ACC112 (cell line): ENCODE measurements around the gene MED25.

Experiments used
- H2AFZ ChIP-seq: fragments of 200-600 bp; sonication (generic); one replicate; pipeline ENCODE4 v1.6.0; 2017; ENCODE audit warnings: antibody characterized with exemption, low read length; ENCODE audit not compliant: unreplicated experiment
- H3K27ac ChIP-seq: fragments of 200-600 bp; sonication (generic); 2 replicates; pipeline ENCODE4 v1.5.1; 2014; ENCODE audit warnings: low read depth, mild to moderate bottlenecking, antibody characterized with exemption, low read length, moderate library complexity
- H3K27me3 ChIP-seq: fragments of 200-600 bp; sonication (generic); 2 replicates; pipeline ENCODE4 v1.6.1; 2014; ENCODE audit warnings: mild to moderate bottlenecking, antibody characterized with exemption, low read length, moderate library complexity, mixed read lengths; ENCODE audit not compliant: insufficient read depth
- H3K36me3 ChIP-seq: fragments of 200-600 bp; sonication (generic); 2 replicates; pipeline ENCODE4 v1.6.1; 2016; ENCODE audit warnings: mild to moderate bottlenecking, antibody characterized with exemption, low read length, moderate library complexity, mixed read lengths; ENCODE audit not compliant: insufficient read depth
- H3K4me1 ChIP-seq: fragments of 200-600 bp; sonication (generic); one replicate; pipeline ENCODE4 v1.6.1; 2016; ENCODE audit warnings: low read length, mixed read lengths; ENCODE audit not compliant: insufficient read depth, unreplicated experiment, control insufficient read depth
- H3K4me3 ChIP-seq: fragments of 200-600 bp; sonication (generic); 2 replicates; pipeline ENCODE4 v1.5.1; 2014; ENCODE audit warnings: mild to moderate bottlenecking, low read depth, low read length
- H3K79me2 ChIP-seq: fragments of 200-600 bp; sonication (generic); one replicate; pipeline ENCODE4 v1.6.0; 2016; ENCODE audit warnings: low read length; ENCODE audit not compliant: control insufficient read depth, unreplicated experiment, insufficient read depth

The MED25 gene

DNA sequence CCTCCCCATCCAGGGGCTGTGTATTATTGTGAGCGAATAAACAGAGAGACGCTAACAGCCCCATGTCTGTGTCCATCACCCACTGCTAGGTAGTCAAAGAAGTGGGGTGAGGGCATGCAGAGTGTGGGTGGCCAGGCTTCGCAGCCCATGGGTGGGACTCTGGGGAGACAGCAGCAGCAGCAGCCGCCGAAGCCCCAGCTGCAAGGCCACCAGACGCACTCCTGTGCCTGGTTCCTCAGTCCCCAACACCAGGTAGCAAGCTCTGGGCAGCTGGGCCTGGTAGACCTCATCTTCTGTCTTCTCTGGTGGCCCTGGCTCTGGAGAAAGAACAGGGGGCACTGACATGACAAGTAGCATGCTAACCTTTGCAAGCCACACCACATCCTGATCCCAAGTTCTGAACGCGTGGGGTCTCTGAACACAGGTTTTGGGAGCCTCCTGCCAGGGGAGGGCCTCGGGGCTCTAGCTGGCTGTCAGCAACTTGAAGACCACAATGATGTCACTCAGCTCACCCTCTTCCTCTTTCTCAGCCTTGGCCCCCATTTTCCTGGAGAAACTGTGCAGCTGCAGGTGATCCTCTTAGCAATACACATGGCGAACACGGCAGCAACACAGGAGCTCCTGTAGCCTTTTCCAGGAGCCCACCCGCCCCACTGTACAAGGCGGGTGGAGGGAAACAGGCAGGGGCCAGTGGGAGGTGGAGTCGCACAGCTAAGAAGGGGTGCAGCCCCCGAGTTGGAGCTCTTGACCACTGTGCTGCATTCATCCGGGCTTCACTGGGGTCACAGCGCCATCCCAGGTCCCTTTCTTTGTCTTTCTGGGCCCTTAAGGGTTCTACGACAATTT, 10.8 kb upstream of the MED25 start:
- Histone ChIP-seq H3K4me3 (no peak overlapping the region), H3K36me3 (peaks cover 4% of the 10 kb centered on the region; the same call in 1 of the 2 replicates), H3K27ac (no peak overlapping the region), H3K79me2 (no peaks in the 10 kb centered on the region), H3K4me1 (peaks cover 2% of the 10 kb centered on the region), H2AFZ (no peak overlapping the region), H3K27me3 (no peaks in the 10 kb centered on the region)

DNA sequence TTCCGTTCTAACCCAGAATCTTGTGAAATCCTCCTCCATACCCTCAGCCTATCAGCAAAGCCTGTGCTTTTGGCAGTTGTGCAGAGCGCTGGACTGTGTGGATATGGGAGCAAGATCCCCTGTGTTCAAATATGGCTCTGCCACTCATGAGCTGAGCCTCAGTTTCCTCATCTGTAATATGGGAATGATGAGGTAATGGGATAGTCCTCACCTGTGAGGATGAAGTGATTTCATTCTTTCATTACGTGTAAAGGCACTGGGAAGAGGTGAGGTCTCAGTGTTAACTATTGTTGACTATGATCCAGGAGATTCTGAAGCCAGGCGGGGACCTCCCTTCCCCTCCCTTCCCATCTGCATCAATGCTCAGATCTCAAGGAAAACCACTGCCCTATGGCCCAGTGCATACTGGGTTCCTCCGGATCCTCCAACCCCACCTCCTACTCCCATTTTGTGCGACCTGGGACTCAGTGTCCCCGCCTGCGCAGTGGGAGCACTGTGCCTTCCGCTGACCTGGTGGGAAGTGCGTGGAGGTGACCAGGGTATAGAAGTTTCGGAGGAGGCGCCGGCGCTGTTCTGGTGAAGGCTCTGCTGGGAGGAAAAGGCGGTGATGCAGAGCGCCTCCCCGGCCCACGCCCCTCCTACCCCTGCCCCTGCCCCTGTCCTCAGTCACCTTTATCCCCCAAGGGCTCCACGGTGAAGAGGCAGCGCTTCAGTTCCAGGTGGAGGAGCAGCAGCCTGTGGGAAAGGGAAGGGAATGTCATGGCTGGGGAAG, 10.0 kb upstream of the MED25 start:
- no peak overlapping the region for H3K27ac ChIP-seq
- 0 out of 2 replicates have a peak overlapping the region, but pooled peaks have one; percentile 74 for H3K4me3 ChIP-seq
- H3K27me3 ChIP-seq, result no peaks in the 10 kb centered on the region
- H3K79me2 ChIP-seq, result no peaks in the 10 kb centered on the region
- H3K36me3 ChIP-seq, result peaks cover 4% of the 10 kb centered on the region; the same call in 1 of the 2 replicates
- H2AFZ ChIP-seq, result no peak overlapping the region
- peaks cover 4% of the 10 kb centered on the region for H3K4me1 ChIP-seq

DNA sequence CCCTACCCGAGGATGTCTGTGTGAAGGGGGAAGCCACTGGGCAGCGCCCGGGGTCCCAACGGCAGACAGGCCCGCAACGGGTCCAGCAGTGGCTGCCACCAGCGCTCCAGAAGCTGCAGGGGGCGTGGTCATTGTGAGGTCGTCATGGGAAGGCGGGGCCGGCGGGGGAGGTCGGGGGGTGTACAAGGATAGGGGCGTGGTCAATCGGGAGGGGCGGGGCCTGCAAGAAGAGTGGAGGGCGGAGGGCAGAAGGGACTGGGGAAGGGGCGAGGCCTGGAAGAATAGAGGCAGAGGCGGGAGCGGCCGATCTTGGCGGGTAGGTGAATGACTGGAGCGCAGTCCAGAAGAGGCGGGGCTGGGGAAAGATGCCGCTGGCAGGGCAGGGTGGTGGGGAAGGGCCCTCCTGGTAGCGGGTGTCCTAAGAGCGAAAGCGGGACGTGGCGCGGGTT, 9.4 kb upstream of the MED25 start:
- Histone ChIP-seq H3K79me2 (no peaks in the 10 kb centered on the region), H3K4me3 (peak overlapping the region; percentile 74), H3K27ac (no peak overlapping the region), H3K36me3 (peaks cover 4% of the 10 kb centered on the region; the same call in 1 of the 2 replicates), H2AFZ (peak overlapping the region; percentile 45), H3K4me1 (peaks cover 4% of the 10 kb centered on the region), H3K27me3 (no peaks in the 10 kb centered on the region)

DNA sequence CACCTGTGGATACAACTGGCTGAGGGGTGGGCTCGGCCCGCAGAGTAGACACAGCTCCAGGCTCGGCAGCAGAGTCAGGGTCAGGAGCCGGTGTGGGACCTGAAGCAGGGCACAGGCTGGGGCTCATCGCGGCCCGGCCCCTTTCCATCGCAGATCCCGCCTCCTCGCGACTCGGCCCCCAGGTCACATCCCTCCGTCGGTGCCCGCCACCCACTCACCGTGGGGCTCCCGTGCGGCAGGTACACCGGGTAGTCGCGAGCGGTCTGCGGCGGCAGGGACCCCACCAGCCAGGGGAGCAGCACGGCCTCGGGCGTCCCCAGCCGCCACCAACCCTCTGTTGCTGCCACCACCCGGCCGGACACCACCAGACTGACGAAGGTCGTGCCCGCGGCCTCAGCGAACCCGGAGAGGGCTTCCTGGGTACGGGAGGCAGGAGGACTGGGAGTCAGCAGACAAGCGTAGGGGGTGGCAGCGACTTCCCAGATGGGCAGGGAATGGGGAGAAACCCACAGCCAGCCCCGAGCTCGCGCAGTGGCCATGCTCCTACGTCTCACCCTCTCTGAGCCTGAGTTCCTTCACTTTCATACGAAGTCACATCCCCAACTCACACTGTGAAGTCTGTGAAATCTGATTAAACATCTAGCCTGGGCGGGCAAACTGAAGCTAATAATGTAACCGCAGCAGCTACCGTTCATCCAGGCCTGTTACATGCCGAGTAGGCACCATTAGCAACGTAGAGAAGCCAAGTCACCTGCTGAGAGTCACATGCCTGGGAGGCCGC, 8.7 kb upstream of the MED25 start:
- no peak overlapping the region for H3K27ac ChIP-seq
- H2AFZ ChIP-seq, result peak overlapping the region; percentile 45
- no peaks in the 10 kb centered on the region for H3K79me2 ChIP-seq
- peaks cover 9% of the 10 kb centered on the region for H3K4me1 ChIP-seq
- peak overlapping the region; percentile 74 for H3K4me3 ChIP-seq
- no peaks in the 10 kb centered on the region for H3K27me3 ChIP-seq
- peaks cover 4% of the 10 kb centered on the region; the same call in 1 of the 2 replicates for H3K36me3 ChIP-seq

DNA sequence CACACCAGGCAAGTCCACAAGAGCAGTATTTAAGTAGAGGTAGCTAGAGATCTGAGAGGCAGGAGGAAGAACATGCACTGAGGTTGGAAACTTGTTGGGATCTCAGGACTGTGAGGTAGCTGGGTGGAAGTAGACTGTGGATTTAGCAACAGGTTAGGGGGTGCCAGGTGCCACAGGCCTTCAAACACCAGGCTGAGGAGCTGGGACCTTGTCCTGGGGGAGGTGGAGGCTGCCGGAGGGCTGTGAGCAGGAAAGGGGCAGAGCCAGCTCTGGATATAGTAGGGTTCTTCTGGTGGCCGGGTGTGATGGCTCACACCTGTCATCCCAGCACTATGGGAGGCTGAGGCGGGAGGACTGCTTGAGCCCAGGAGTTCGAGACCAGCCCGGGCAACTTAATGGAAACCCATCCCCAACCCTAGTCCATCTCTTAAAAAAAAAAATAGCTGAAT, 8.1 kb upstream of the MED25 start:
- Histone ChIP-seq H3K4me3 (peak overlapping the region; percentile 74; the same call in 1 of the 2 replicates), H3K27me3 (no peaks in the 10 kb centered on the region), H3K27ac (no peak overlapping the region), H3K36me3 (peaks cover 4% of the 10 kb centered on the region; the same call in 1 of the 2 replicates), H3K4me1 (peaks cover 11% of the 10 kb centered on the region), H3K79me2 (no peaks in the 10 kb centered on the region), H2AFZ (no peak overlapping the region)

DNA sequence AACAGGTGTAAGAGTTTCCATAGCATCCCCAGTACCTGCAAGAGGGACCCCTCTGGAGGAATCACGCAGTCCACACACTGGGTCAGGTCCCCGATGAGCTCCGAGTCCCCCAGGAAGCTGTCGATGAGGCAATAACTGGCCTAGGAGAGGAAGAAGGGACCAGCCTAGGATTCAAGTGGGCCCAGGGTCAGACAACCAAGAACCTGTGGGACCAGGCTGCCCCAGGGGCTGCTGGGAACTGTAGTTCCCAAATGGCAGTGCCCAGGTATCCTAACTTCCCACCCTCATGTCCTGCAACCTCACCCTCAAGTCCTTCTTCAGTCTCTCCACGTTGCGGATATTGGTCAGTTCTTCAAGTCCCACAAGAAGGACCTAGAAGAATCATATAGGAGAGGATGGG, 6.8 kb upstream of the MED25 start:
- Histone ChIP-seq H3K36me3 (0 out of 2 replicates have a peak, but pooled peaks cover 4% of the 10 kb centered on the region), H3K79me2 (no peaks in the 10 kb centered on the region), H3K27ac (no peak overlapping the region), H2AFZ (no peak overlapping the region), H3K27me3 (no peaks in the 10 kb centered on the region), H3K4me1 (peaks cover 11% of the 10 kb centered on the region), H3K4me3 (no peak overlapping the region)

DNA sequence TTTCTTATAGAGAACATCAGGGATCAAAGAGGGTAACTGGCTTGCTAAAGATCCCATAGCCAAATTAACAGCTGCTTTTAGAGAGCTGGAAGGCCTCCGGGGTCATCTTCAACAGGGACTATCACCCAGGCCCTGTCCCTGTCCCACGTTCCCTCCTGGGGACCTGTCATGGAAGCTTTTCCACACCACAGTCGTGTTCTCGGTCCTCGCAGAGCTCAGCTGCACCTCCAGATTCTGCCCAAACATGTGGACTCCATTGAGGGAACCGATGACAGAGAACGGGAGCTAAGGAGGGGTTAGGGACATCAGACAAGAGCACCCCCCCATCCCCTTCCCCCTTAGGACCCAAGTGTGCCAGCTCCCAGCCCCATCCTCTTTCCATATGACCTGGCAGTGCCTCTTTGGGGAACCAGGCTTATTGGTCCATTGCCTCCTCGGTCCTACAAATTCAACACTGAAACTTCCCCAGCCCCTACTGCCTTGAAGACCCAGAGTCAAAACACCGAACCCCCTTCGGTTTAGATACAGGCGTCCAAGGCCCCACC, 5.6 kb upstream of the MED25 start:
- Histone ChIP-seq H3K79me2 (no peaks in the 10 kb centered on the region), H3K27me3 (no peaks in the 10 kb centered on the region), H2AFZ (no peak overlapping the region), H3K4me3 (peak overlapping the region; percentile 91), H3K4me1 (peaks cover 11% of the 10 kb centered on the region), H3K36me3 (0 out of 2 replicates have a peak, but pooled peaks cover 4% of the 10 kb centered on the region), H3K27ac (peak overlapping the region; percentile 96)

DNA sequence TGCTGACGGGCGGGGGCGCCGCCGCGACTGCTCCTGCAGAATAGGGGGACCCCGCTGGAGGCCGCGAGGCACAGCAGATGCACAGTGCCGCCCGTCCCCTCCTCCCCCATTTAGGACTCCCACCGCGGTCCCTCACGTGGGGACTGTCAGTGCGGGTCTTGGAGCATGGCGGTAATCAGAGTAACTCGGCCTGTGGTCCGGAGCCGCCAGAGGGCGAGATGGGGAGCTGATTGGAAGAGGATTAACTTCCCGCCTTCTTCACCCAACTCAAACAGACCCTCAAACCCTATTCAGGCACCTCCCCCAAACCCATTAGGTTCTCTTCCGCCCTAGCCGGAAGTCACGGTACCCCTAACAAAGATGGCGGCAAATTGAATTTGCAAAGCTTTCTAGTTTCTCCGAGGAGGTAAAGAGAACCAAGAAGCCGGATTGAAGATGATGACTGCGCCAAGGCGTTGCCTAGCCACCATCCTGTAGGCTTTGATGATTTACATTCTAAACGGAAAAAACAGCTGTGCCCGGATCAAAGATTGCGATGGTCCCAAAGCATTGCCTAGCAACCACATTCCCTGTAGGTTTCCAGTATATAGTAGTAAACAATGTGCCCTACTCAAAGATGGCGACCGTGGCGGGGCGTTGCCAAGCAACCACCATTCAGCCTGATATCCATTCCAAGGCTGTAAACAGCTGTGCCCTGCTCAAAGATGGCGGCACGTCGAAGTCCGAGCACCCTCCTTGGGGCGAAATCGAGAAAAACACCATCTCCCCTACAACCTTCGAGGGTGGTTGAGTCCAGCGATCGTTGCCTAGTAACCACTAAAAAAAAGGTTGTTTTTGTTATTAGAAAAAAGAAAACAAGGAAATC, 4.9 kb upstream of the MED25 start, which contains the start of gene FUZ:
Gene FUZ, minus strand, starts transcription at position 296 of the 865 bp plus-strand sequence. Its CDS starts 186 bp downstream, at position 110.
- Histone ChIP-seq H2AFZ (peak within 1 kb of the TSS; percentile 67), H3K79me2 (peaks cover under 1% of the 10 kb centered on the region), H3K36me3 (no peaks in the 10 kb centered on the region), H3K27me3 (no peaks in the 10 kb centered on the region), H3K4me1 (peaks cover 11% of the 10 kb centered on the region), H3K4me3 (peak within 1 kb of the TSS; percentile 91), H3K27ac (peak within 1 kb of the TSS; percentile 96)

DNA sequence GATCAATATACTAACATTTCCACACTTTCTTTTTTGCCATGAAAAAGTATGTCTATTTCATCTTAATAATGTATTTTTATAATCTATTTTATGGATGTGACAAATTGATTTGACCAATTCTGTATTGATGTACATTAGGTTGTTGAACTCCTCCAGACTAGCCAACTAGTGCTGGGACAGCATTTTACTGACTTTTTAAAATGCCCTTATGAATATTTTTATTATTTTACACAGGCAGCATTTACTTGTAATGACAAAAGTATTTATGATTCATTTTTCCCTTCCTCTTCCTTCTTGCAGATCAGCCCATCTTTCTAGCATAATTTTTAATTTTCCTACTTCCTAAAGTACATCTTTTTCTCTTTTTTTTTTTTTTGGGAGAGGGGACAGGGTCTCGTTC, 4.1 kb upstream of the MED25 start:
- Histone ChIP-seq H3K79me2 (peaks cover 9% of the 10 kb centered on the region), H3K27ac (peak overlapping the region; percentile 96), H3K4me3 (peak overlapping the region; percentile 91), H2AFZ (peak overlapping the region; percentile 12), H3K36me3 (no peaks in the 10 kb centered on the region), H3K27me3 (no peaks in the 10 kb centered on the region), H3K4me1 (peaks cover 12% of the 10 kb centered on the region)
